ENCODE results near the gene MRPL36. TPM values are rescaled to one million over a fixed set of nuclear protein-coding genes. Genes with fewer than 3 reads are reported as not detected.

The MRPL36 gene
- total and polyA plus RNA-seq, 2 donors (not counting 1 experiment from before 2014, with no cell fraction given) = 47.9 to 54.8 TPM

DNA sequence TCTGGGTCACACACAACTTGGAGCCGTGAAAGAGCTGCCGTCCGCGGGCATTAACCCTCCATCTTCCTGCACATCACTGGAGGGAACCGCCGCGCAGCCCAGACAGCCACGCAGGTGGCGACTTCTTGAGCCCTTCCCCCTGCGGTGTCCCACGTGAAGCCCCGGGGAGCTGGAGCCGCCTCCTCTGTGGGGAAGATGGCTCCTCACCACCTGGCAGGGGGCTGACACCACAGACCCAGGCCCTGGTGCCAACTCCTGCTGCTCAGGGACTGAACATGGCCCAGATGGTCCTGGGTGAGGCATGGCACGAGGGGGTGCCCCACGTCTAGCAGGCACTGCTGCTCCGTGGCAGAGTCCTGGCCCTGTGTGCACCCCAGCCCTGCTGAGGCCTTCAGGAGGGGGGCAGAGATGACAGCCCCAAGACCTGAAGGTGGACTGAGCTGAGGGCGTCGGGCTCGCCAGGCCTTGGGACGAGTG is 40.5 kb upstream of the MRPL36 start:
- Histone ChIP-seq H3K4me1 (ENCODE audit: control insufficient read depth, extremely low read depth, insufficient read depth, low read length) (no peaks in the 10 kb centered on the region), H3K9me3 (ENCODE audit: control insufficient read depth, insufficient read depth, low read depth, low read length) (no peaks in the 10 kb centered on the region), H3K4me2 (ENCODE audit: extremely low read depth, insufficient read depth, low read length) (no peak overlapping the region), H3K79me2 (ENCODE audit: control insufficient read depth, insufficient read depth, low read length) (no peaks in the 10 kb centered on the region), H3K27ac (ENCODE audit: insufficient read depth, low read length) (no peak overlapping the region), H4K20me1 (ENCODE audit: control insufficient read depth, extremely low read depth, insufficient read depth, low read length) (no peaks in the 10 kb centered on the region), H3K27me3 (ENCODE audit: control insufficient read depth, insufficient read depth, low read length) (peaks cover 13% of the 10 kb centered on the region), H3K36me3 (ENCODE audit: control insufficient read depth, insufficient read depth, low read length) (no peaks in the 10 kb centered on the region), H3K9ac (ENCODE audit: insufficient read depth, low read length) (no peak overlapping the region), H3K4me3 (replicated peaks in 1 of 4; ENCODE audit: control extremely low read depth in 1 of 4, insufficient read depth in 1 of 4, low read depth in 3 of 4, low read length in 4 of 4) (no peak overlapping the region), H2AFZ (ENCODE audit: low read length) (no peak overlapping the region)
- TF ChIP-seq, protein P1, sequence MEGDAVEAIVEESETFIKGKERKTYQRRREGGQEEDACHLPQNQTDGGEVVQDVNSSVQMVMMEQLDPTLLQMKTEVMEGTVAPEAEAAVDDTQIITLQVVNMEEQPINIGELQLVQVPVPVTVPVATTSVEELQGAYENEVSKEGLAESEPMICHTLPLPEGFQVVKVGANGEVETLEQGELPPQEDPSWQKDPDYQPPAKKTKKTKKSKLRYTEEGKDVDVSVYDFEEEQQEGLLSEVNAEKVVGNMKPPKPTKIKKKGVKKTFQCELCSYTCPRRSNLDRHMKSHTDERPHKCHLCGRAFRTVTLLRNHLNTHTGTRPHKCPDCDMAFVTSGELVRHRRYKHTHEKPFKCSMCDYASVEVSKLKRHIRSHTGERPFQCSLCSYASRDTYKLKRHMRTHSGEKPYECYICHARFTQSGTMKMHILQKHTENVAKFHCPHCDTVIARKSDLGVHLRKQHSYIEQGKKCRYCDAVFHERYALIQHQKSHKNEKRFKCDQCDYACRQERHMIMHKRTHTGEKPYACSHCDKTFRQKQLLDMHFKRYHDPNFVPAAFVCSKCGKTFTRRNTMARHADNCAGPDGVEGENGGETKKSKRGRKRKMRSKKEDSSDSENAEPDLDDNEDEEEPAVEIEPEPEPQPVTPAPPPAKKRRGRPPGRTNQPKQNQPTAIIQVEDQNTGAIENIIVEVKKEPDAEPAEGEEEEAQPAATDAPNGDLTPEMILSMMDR (conservative IDR thresholded peaks at IDR 0.05 in 1 of 2, IDR thresholded peaks at IDR 0.05 in 1 of 2; ENCODE audit: low read depth in 1 of 2, low read length in 2 of 2) = no peak
- TF ChIP-seq EZH2 (IDR thresholded peaks at IDR 0.05; ENCODE audit: low read length, missing control alignments) = no peak
- no peak for DNase-seq (ENCODE audit: low read depth in 2 of 2)

DNA sequence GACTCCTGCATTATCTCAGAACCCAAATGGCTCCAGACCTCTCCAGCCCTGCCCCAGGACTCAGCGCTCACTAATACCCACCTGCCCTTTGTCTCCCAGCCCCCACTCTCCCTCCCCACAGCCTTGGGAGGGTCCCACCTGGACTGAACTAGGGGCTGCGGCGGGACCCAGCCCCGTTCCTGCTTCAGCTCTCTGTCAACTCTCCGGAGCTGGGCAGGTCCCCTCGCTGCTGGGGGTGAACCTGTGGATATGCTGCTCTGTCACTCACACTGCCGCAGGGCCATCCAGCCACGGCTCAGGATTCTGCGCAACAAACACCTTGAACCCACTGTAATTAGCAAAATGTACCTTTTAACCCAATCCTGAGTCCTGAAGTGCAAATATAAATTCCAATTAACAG is 38.4 kb upstream of the MRPL36 start:
- Histone ChIP-seq H4K20me1 (ENCODE audit: control insufficient read depth, extremely low read depth, insufficient read depth, low read length) (no peaks in the 10 kb centered on the region), H3K27me3 (ENCODE audit: control insufficient read depth, insufficient read depth, low read length) (peaks cover 13% of the 10 kb centered on the region), H2AFZ (ENCODE audit: low read length) (no peak overlapping the region), H3K79me2 (ENCODE audit: control insufficient read depth, insufficient read depth, low read length) (no peaks in the 10 kb centered on the region), H3K9ac (ENCODE audit: insufficient read depth, low read length) (no peak overlapping the region), H3K36me3 (ENCODE audit: control insufficient read depth, insufficient read depth, low read length) (no peaks in the 10 kb centered on the region), H3K4me3 (replicated peaks in 1 of 4; ENCODE audit: control extremely low read depth in 1 of 4, insufficient read depth in 1 of 4, low read depth in 3 of 4, low read length in 4 of 4) (no peak overlapping the region), H3K27ac (ENCODE audit: insufficient read depth, low read length) (no peak overlapping the region), H3K9me3 (ENCODE audit: control insufficient read depth, insufficient read depth, low read depth, low read length) (no peaks in the 10 kb centered on the region), H3K4me1 (ENCODE audit: control insufficient read depth, extremely low read depth, insufficient read depth, low read length) (no peaks in the 10 kb centered on the region), H3K4me2 (ENCODE audit: extremely low read depth, insufficient read depth, low read length) (no peak overlapping the region)
- TF ChIP-seq, protein P1 (conservative IDR thresholded peaks at IDR 0.05 in 1 of 2, IDR thresholded peaks at IDR 0.05 in 1 of 2; ENCODE audit: low read depth in 1 of 2, low read length in 2 of 2) = no peak
- no peak for TF ChIP-seq EZH2 (IDR thresholded peaks at IDR 0.05; ENCODE audit: low read length, missing control alignments)
- no peak for DNase-seq (ENCODE audit: low read depth in 2 of 2)

DNA sequence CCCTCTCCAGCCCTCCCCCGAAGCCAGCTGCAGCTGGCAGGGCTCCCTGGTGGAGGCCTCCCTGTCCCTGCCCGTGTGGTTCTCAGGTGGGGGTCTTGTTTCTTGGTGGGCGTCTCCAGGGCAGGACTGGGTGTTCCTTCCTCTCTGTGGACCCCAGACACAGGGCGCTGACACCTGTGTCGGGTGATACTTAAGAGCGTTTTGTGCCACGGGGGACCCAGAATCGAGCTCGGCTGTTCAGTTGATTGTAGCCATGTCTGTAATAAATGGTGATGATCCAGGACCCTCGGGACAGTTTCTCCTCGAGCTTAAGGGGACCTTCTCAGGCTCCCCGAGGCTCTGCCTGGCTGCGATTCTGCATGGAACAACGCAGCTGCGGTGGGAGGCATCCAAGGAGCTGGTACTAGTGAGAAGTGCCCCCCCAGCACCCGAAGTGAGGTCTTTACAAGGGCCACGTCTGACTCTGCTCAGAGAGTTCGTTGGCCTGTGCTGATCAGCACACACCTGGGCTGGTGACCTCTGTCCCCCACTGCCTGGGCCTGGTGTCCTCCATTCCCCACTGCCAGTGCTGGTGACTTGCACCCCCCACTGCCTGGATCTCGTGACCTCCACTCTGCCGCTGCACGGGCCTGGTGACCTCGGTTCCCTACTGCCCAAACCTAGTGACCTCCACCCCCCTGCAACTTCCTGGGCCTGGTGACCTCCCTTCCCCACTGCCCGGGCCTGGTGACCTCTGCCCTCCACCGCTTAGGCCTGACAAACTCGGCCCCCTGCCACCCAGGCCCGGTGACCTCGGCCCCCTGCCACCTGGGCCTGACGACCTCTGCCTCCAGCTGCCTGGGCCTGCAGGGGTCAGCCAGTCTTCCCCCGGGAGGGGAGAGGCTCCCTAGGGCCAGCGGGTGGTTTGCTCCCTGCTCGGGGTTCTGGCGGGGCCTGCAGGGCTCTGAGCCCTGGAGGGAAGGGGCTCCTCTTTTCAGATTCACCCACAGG is 37.5 kb upstream of the MRPL36 start:
- no peak for DNase-seq (ENCODE audit: low read depth in 2 of 2)
- H3K4me2 ChIP-seq (ENCODE audit: extremely low read depth, insufficient read depth, low read length) = no peak overlapping the region
- no peak overlapping the region for H3K4me3 ChIP-seq (replicated peaks in 1 of 4; ENCODE audit: control extremely low read depth in 1 of 4, insufficient read depth in 1 of 4, low read depth in 3 of 4, low read length in 4 of 4)
- no peaks in the 10 kb centered on the region for H3K36me3 ChIP-seq (ENCODE audit: control insufficient read depth, insufficient read depth, low read length)
- no peaks in the 10 kb centered on the region for H3K79me2 ChIP-seq (ENCODE audit: control insufficient read depth, insufficient read depth, low read length)
- H3K27ac ChIP-seq (ENCODE audit: insufficient read depth, low read length) = no peak overlapping the region
- TF ChIP-seq, protein P1 (conservative IDR thresholded peaks at IDR 0.05 in 1 of 2, IDR thresholded peaks at IDR 0.05 in 1 of 2; ENCODE audit: low read depth in 1 of 2, low read length in 2 of 2) = no peak
- TF ChIP-seq EZH2 (IDR thresholded peaks at IDR 0.05; ENCODE audit: low read length, missing control alignments) = no peak
- H3K9me3 ChIP-seq (ENCODE audit: control insufficient read depth, insufficient read depth, low read depth, low read length) = no peaks in the 10 kb centered on the region
- no peaks in the 10 kb centered on the region for H3K4me1 ChIP-seq (ENCODE audit: control insufficient read depth, extremely low read depth, insufficient read depth, low read length)
- H2AFZ ChIP-seq (ENCODE audit: low read length) = no peak overlapping the region
- H3K9ac ChIP-seq (ENCODE audit: insufficient read depth, low read length) = no peak overlapping the region
- H4K20me1 ChIP-seq (ENCODE audit: control insufficient read depth, extremely low read depth, insufficient read depth, low read length) = no peaks in the 10 kb centered on the region
- H3K27me3 ChIP-seq (ENCODE audit: control insufficient read depth, insufficient read depth, low read length) = peaks cover 13% of the 10 kb centered on the region
